Esophagus squamous epithelium (tissue), 4 donors: ENCODE results near the gene CCL20.

Source experiments
- POLR2A ChIP-seq, 4 donors: fragments of 450-650 bp; IDR thresholded peaks; one replicate each; pipeline ENCODE4 v1.6.1; 2017; ENCODE audit warnings: antibody characterized with exemption in 4 of 4, mild to moderate bottlenecking in 4 of 4, moderate library complexity in 3 of 4
- TF ChIP-seq, protein P1 (sequence below), 6 experiments: fragments of 450-650 bp in 4 of 6; fragments of 200-600 bp in 2 of 6; sonication (generic) in 2 of 6; IDR thresholded peaks; one replicate each; pipeline ENCODE4 v1.5.1; 2016 to 2019; ENCODE audit warnings: antibody characterized with exemption in 6 of 6, mild to moderate bottlenecking in 4 of 6, moderate library complexity in 4 of 6

DNA sequence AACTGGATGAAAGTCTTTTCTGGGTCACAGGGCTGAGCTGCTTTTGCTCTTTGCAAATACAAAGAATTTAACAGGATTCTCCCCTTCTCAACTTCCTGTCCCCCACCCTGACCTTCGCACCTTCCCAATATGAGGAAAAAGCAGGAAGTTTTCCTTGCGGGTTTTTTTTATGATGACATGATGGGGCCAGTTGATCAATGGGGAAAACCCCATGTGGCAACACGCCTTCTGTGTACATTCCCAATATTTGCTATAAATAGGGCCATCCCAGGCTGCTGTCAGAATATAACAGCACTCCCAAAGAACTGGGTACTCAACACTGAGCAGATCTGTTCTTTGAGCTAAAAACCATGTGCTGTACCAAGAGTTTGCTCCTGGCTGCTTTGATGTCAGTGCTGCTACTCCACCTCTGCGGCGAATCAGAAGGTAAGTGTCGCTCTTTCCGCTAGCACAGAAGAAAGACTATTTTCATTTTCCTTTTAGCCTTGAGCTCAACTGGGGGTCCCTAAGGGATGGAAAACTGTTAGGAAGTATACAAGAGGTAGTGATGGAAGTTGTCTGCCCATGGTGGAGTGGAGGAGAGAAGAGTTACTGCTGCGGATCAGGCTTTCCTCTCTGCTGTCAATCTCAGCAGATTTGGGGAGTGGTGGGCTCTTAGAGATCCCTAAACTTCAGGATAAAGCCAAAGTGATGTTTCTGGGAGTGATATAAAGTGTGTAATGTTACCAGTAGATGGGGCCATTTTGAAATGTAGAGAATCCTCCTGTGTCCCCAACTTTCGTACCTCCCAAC lies at the start of gene CCL20:
- TF ChIP-seq, protein P1, sequence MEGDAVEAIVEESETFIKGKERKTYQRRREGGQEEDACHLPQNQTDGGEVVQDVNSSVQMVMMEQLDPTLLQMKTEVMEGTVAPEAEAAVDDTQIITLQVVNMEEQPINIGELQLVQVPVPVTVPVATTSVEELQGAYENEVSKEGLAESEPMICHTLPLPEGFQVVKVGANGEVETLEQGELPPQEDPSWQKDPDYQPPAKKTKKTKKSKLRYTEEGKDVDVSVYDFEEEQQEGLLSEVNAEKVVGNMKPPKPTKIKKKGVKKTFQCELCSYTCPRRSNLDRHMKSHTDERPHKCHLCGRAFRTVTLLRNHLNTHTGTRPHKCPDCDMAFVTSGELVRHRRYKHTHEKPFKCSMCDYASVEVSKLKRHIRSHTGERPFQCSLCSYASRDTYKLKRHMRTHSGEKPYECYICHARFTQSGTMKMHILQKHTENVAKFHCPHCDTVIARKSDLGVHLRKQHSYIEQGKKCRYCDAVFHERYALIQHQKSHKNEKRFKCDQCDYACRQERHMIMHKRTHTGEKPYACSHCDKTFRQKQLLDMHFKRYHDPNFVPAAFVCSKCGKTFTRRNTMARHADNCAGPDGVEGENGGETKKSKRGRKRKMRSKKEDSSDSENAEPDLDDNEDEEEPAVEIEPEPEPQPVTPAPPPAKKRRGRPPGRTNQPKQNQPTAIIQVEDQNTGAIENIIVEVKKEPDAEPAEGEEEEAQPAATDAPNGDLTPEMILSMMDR (IDR thresholded peaks at IDR 0.05), result peak in 1 of 6 experiments; percentile 16
- no peak for TF ChIP-seq POLR2A (IDR thresholded peaks at IDR 0.05)
